Kidney epithelial cell (primary cell): ENCODE data around the gene STAC. TPM values are rescaled to one million over a fixed set of nuclear protein-coding genes. Genes with fewer than 3 reads are reported as not detected.

Experiments
- DNase-seq: peaks from one replicate; pipeline ENCODE4 v3.0.0-alpha.2; 2010; ENCODE audit warnings: low read depth
- H3K27me3 ChIP-seq: 2 replicates; pipeline ENCODE4 v1.6.0; 2011; ENCODE audit warnings: low read length; ENCODE audit not compliant: control insufficient read depth, insufficient read depth
- H3K36me3 ChIP-seq: 2 replicates; pipeline ENCODE4 v1.5.1; 2011; ENCODE audit warnings: low read length; ENCODE audit not compliant: control insufficient read depth, insufficient read depth
- H3K4me3 ChIP-seq: 2 replicates; pipeline ENCODE4 v1.5.1; 2011; ENCODE audit warnings: low read depth, mild to moderate bottlenecking, control low read depth, low read length
- CTCF ChIP-seq: IDR thresholded peaks from 2 replicates; pipeline ENCODE4 v1.5.1; 2011; ENCODE audit warnings: mild to moderate bottlenecking, moderate library complexity, low read length, control low read depth, inconsistent platforms; ENCODE audit not compliant: insufficient read depth, poor library complexity, severe bottlenecking
- total RNA-seq: library from RNA; depleted of rRNA; stranded (reverse); fragments of >200 nt; gene quantifications from 2 replicates; pipeline ENCODE4 v1.2.3, GENCODE V29; 2015

Gene STAC
- total RNA-seq, 1 donor from 2014 or later: 15.3 TPM

GRCh38 chr3:36512555-36512954, 132.3 kb downstream of the STAC start:
- TF ChIP-seq CTCF: no peak
- no peaks in the 10 kb centered on the region for H3K36me3 ChIP-seq
- DNase-seq: no peak
- no peak overlapping the region for H3K4me3 ChIP-seq
- H3K27me3 ChIP-seq: no peaks in the 10 kb centered on the region

GRCh38 chr3:36514171-36514570, 133.9 kb downstream of the STAC start:
- DNase-seq: no peak
- no peaks in the 10 kb centered on the region for H3K27me3 ChIP-seq
- TF ChIP-seq CTCF: no peak
- H3K4me3 ChIP-seq: no peak overlapping the region
- no peaks in the 10 kb centered on the region for H3K36me3 ChIP-seq

GRCh38 chr3:36519682-36520081, 139.4 kb downstream of the STAC start:
- H3K36me3 ChIP-seq: no peaks in the 10 kb centered on the region
- DNase-seq: no peak
- no peak overlapping the region for H3K4me3 ChIP-seq
- TF ChIP-seq CTCF: no peak
- H3K27me3 ChIP-seq: no peaks in the 10 kb centered on the region

- no peaks in the 10 kb centered on the region for H3K27me3 ChIP-seq
- no peaks in the 10 kb centered on the region for H3K36me3 ChIP-seq
- no peak for TF ChIP-seq CTCF
- H3K4me3 ChIP-seq: no peak overlapping the region
- no peak for DNase-seq
These were observed 140.1 kb downstream of the STAC start for GRCh38 chr3:36520241-36521006.

- Histone ChIP-seq H3K36me3 (no peaks in the 10 kb centered on the region), H3K27me3 (no peaks in the 10 kb centered on the region), H3K4me3 (no peak overlapping the region)
- no peak for TF ChIP-seq CTCF
- DNase-seq: no peak
These were observed 140.7 kb downstream of the STAC start for GRCh38 chr3:36521007-36521379.

- Histone ChIP-seq H3K36me3 (no peaks in the 10 kb centered on the region), H3K27me3 (no peaks in the 10 kb centered on the region), H3K4me3 (no peak overlapping the region)
- DNase-seq: no peak
- no peak for TF ChIP-seq CTCF
These were observed 144.3 kb downstream of the STAC start for GRCh38 chr3:36524560-36524959.
